Osteoblast (primary cell): ENCODE measurements around the gene SRGAP2. TPM values are rescaled to one million over a fixed set of nuclear protein-coding genes. Genes with fewer than 3 reads are reported as not detected.
"Not testable (repeated sequence)": the region's sequence is repeated elsewhere in the genome, so short reads cannot be mapped to it uniquely, and the experiment has no call there.

Experiments
- DNase-seq: peaks from one replicate; pipeline ENCODE4 v3.0.0; 2011; ENCODE audit warnings: low spot score, mixed read lengths; ENCODE audit not compliant: insufficient read length; ENCODE audit errors: missing footprints
- H2AFZ ChIP-seq: 2 replicates; pipeline ENCODE4 v1.6.0; 2011; ENCODE audit warnings: mild to moderate bottlenecking, low read length
- H3K27ac ChIP-seq: 2 replicates; pipeline ENCODE4 v1.5.1; 2011; ENCODE audit warnings: mild to moderate bottlenecking, low read depth, low read length, moderate library complexity
- H3K27me3 ChIP-seq: 2 replicates; pipeline ENCODE4 v1.6.0; 2012; ENCODE audit warnings: mild to moderate bottlenecking, control low read depth, inconsistent platforms, low read length, moderate library complexity; ENCODE audit not compliant: insufficient read depth
- H3K36me3 ChIP-seq: 2 replicates; pipeline ENCODE4 v1.5.1; 2011; ENCODE audit warnings: mild to moderate bottlenecking, low read length, control low read depth, moderate library complexity; ENCODE audit not compliant: insufficient read depth
- H3K4me1 ChIP-seq: 2 replicates; pipeline ENCODE4 v1.5.1; 2011; ENCODE audit warnings: mild to moderate bottlenecking, low read length, control low read depth, moderate library complexity; ENCODE audit not compliant: insufficient read depth
- H3K4me2 ChIP-seq: 2 replicates; pipeline ENCODE4 v1.6.0; 2011; ENCODE audit warnings: mild to moderate bottlenecking, low read length; ENCODE audit not compliant: insufficient read depth
- H3K4me3 ChIP-seq: fragments of 200-600 bp; sonication (generic); 3 replicates; pipeline ENCODE4 v1.5.1; 2012; ENCODE audit warnings: mild to moderate bottlenecking, low read length, inconsistent platforms; ENCODE audit not compliant: insufficient read depth
- H3K79me2 ChIP-seq: 2 replicates; pipeline ENCODE4 v1.6.0; 2012; ENCODE audit warnings: mild to moderate bottlenecking, low read length, control low read depth, inconsistent platforms; ENCODE audit not compliant: insufficient read depth
- H3K9me3 ChIP-seq: 2 replicates; pipeline ENCODE4 v1.5.1; 2011; ENCODE audit warnings: low read depth, low read length, control low read depth
- H4K20me1 ChIP-seq: 2 replicates; pipeline ENCODE4 v1.6.0; 2012; ENCODE audit warnings: mild to moderate bottlenecking, low read length, control low read depth; ENCODE audit not compliant: insufficient read depth
- total RNA-seq: library from RNA; depleted of rRNA; stranded (reverse); fragments of >200 nt; gene quantifications from 2 replicates; pipeline ENCODE4 v1.2.3, GENCODE V29; 2012

Gene SRGAP2
- total RNA-seq, 1 donor: 56.8 TPM

DNA sequence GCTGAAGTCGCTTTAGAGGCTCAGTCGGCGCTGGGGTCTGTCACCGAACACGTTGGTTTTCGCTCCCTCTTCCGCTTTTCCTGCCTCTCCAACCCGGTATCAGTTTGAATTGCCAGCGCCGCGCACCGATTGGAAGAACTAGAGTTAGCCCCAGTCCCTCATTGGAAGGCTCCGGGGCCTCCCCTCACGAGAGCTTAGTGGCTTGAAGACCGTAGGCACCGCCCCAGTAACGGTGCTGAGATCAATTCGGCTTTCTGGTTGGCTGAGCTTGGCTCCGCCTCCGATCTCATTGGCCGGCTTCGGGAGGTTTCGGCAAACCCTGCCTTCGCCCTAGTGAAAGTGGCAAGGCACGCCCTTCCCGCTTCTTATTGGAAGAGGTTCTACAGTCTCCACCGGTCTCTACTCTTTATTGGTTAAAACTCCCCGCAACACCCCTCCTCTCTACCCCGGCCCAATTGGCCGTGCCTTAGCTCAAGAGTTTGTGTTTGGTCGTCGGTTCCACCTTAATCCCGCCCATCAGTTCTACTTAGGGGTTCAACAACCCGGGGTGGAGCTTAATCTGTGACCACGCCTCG lies 465 bp upstream of the SRGAP2 start, which contains the start of gene FAM72A:
FAM72A (minus strand) TSS at position 51 of the 575 bp plus-strand sequence. CDS start 814 bp downstream, outside the sequence.
- H3K36me3 ChIP-seq, H4K20me1 ChIP-seq, H3K27me3 ChIP-seq, H3K79me2 ChIP-seq, H3K9me3 ChIP-seq, H3K27ac ChIP-seq, H3K4me2 ChIP-seq, H3K4me1 ChIP-seq: not testable (repeated sequence)
- Histone ChIP-seq H2AFZ (peak within 1 kb of the TSS; percentile 47), H3K4me3 (peak within 1 kb of the TSS; percentile 66)
- DNase-seq: peak; percentile 88

DNA sequence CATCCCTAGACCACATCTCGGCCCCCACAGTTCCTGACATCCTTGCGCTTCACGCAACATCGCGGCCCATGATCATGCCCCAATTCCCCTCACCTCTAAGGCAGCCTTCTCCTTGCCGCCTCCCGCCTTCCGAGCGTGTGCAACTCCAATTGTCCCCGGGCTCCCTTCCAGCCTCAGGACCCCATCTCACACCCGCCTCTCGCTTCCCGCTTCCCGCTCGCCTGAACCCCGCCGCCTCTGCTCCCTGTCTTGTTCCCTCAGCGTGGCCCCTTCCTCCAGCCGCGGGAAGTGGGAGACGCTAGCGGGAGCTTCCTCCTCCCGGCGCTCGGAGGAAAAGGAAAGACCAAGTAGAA lies 794 bp downstream of the SRGAP2 start:
- H3K27me3 ChIP-seq, H3K36me3 ChIP-seq, H3K4me1 ChIP-seq, H3K27ac ChIP-seq, H4K20me1 ChIP-seq, H3K79me2 ChIP-seq, H2AFZ ChIP-seq, H3K9me3 ChIP-seq, DNase-seq, H3K4me2 ChIP-seq: not testable (repeated sequence)
- H3K4me3 ChIP-seq: peak overlapping the region; percentile 57

DNA sequence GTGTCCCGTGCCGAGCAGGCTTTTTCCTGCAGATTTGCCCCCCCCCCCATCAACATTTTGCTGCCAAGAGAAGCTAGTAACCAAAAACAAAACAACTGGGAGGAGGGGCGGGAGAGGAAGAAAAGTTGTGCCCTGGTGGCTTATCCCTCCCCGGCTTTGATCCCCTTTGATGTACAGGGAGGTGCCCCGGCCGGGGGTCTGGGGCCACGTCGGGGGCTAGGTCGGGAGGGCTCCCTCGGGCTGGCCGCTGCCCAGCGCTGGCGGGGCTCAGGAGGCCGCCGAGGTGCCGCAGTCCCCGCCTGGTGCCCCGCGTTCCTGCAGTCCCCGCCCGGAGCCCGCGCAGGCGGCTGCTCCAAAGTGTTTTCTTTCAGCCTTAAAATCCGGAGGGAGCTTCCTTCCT lies 1.5 kb downstream of the SRGAP2 start:
- H3K27ac ChIP-seq: peak overlapping the region; percentile 45
- not testable (repeated sequence) for H3K79me2 ChIP-seq, H3K4me1 ChIP-seq, H3K9me3 ChIP-seq, H4K20me1 ChIP-seq, H2AFZ ChIP-seq, H3K36me3 ChIP-seq, H3K27me3 ChIP-seq, DNase-seq
- H3K4me3 ChIP-seq: peak overlapping the region; percentile 66
- H3K4me2 ChIP-seq: peak overlapping the region; percentile 63

DNA sequence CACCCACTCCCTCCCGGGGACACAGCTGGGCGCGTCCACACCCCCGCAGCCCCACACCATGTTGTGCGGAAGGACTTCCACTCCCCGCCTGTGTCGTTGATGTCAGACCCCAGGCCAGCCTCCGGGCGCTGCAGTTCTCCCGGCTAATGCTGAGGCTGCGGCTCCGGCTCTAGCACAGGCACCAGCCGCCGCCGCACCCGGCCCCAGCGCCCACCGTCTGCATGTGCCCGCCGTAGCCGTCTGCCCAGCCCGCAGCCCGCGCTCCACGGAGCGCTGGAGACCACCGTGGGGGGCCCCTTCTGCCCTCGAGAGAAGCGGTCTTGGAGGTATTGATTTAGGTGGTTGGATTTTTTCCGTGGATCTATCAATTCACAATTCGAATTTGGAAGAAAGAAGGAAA lies 2.2 kb downstream of the SRGAP2 start:
- H4K20me1 ChIP-seq, H3K4me1 ChIP-seq, H3K4me3 ChIP-seq, H3K9me3 ChIP-seq, DNase-seq, H2AFZ ChIP-seq, H3K27ac ChIP-seq, H3K36me3 ChIP-seq, H3K79me2 ChIP-seq, H3K27me3 ChIP-seq: not testable (repeated sequence)
- peak overlapping the region; percentile 51 for H3K4me2 ChIP-seq

DNA sequence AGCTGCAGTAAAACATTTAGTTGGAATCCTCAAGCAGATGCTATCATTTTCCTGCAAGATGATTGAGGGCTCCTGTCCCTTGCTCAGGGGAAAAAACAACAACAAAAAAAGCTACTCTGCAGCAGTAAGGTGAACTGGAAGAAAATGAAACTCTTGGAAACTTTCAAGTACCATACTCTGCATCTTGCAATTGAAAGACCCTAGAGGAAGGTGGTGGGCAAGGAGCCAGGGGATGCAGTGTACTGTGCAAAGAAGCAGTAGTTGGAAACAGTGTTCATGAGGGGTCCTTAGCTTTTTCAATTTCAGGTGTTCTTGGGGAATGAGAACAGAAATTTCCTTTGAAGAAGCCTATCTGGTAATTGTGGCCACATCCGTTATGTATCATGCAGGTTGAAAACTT lies 7.5 kb downstream of the SRGAP2 start:
- not testable (repeated sequence) for H4K20me1 ChIP-seq, H3K4me1 ChIP-seq, H3K4me3 ChIP-seq, H3K27ac ChIP-seq, H3K9me3 ChIP-seq, H3K4me2 ChIP-seq, H2AFZ ChIP-seq, H3K79me2 ChIP-seq, H3K27me3 ChIP-seq, H3K36me3 ChIP-seq, DNase-seq

DNA sequence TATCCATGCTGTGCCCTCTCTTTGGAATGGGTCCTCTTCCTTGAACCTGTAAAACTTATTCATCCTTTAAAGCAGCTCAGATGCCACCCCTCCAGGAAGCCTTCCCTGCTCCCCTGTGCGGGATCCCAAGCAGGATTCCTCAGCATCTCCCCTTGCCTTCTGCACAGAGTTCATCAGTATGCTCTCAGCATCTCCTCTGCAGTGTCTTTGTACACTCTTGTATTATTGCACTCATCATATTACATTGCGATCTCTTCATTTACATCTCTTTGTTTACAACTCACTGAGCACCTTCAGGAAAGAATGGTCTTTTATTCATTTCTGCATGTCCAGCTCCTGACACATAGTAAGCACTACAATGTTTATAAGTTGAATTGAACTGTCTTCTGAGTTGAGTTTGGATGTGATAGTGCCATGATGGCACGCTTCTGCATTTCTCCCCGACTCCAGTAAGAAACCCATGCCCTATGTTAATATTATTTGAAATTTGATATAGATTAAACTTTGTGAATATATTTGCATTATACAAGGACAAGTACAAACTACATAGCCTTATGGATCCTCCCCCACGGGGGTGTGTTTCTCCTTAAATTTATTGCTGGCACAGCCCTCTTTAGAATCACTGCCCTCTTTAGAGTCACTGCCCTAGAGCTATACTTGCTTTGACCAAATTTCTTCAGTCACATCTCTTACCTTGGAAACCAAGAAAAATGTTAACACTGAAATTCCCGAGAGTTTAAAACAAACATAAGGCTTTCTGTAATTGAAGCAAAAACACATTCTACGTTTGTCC lies 12.5 kb downstream of the SRGAP2 start:
- H4K20me1 ChIP-seq, H3K9me3 ChIP-seq, H3K27me3 ChIP-seq, H3K4me3 ChIP-seq, H3K4me1 ChIP-seq, H3K36me3 ChIP-seq, H2AFZ ChIP-seq, DNase-seq, H3K4me2 ChIP-seq, H3K79me2 ChIP-seq, H3K27ac ChIP-seq: not testable (repeated sequence)

DNA sequence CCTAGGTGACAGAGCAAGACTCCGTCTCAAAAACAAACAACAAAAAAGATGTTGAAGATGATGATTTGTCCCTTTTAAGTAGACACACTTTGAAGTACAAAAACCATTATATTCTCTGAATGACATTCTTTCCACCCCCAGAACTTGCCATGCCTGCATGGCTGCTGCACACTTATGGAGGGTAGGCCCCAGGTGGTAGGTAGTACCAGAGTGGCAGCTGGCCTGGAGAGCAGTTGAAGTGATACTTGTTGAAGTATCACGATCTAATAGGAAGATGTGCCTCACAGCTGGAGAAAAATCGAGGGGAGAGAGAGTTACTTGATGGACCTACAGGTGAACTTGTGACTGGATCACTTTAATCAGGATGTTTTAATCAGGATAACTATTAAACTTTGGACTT lies 14.9 kb downstream of the SRGAP2 start:
- not testable (repeated sequence) for H2AFZ ChIP-seq, H4K20me1 ChIP-seq, DNase-seq, H3K36me3 ChIP-seq, H3K4me1 ChIP-seq, H3K27ac ChIP-seq, H3K4me3 ChIP-seq, H3K4me2 ChIP-seq, H3K27me3 ChIP-seq, H3K9me3 ChIP-seq, H3K79me2 ChIP-seq

DNA sequence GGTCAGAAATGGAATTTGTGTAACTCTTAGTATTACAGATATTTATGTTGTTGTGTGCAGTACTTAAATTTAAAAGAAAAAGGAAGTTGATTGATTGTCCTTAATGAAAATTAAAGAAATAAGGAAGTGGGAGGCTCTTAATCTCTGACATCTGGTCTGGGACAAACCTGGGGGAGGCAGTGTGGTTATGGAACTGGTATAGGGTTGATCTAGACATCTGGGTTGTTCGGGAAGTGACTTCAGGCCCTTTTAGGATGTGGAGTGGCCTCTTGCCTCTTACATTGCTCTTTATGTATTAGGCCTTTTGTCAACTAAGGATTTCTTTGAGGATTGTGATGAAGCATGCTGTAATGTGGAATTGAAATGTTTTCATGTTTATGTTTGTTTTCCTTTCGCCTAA lies 15.4 kb downstream of the SRGAP2 start:
- H3K4me3 ChIP-seq, DNase-seq, H3K27ac ChIP-seq, H4K20me1 ChIP-seq, H3K27me3 ChIP-seq, H2AFZ ChIP-seq, H3K4me1 ChIP-seq, H3K36me3 ChIP-seq, H3K9me3 ChIP-seq, H3K79me2 ChIP-seq, H3K4me2 ChIP-seq: not testable (repeated sequence)
